NT2/D1 (cell line): ENCODE data around the gene TTC23.

ENCODE experiments used
- DNase-seq: peaks from one replicate; pipeline ENCODE4 v3.0.0-alpha.2; 2011; ENCODE audit warnings: low read depth, low spot score
- H3K27me3 ChIP-seq: 2 replicates; pipeline ENCODE4 v1.6.0; 2011; ENCODE audit warnings: mild to moderate bottlenecking; ENCODE audit not compliant: insufficient read length, insufficient read depth
- H3K36me3 ChIP-seq: 2 replicates; pipeline ENCODE4 v1.6.1; 2011; ENCODE audit warnings: mild to moderate bottlenecking, low read length, mixed read lengths; ENCODE audit not compliant: insufficient read depth, insufficient read length
- H3K4me1 ChIP-seq: 2 replicates; pipeline ENCODE4 v1.5.1; 2011; ENCODE audit not compliant: insufficient read depth, insufficient read length
- H3K4me3 ChIP-seq: 2 replicates; pipeline ENCODE4 v1.5.1; 2011; ENCODE audit warnings: low read depth; ENCODE audit not compliant: insufficient read length
- H3K9ac ChIP-seq: 2 replicates; pipeline ENCODE4 v1.6.0; 2011; ENCODE audit warnings: low read depth; ENCODE audit not compliant: insufficient read length
- H3K9me3 ChIP-seq: 2 replicates; pipeline ENCODE4 v1.5.1; 2011; ENCODE audit warnings: mild to moderate bottlenecking, low read length; ENCODE audit not compliant: insufficient read depth
- SUZ12 ChIP-seq: IDR thresholded peaks from 2 replicates; pipeline ENCODE4 v1.6.1; 2011; ENCODE audit not compliant: insufficient read length, insufficient read depth; ENCODE audit errors: extremely low read depth
- YY1 ChIP-seq: IDR thresholded peaks from 2 replicates; pipeline ENCODE4 v1.6.1; 2011; ENCODE audit not compliant: insufficient read length, insufficient read depth
- ZNF274 ChIP-seq: IDR thresholded peaks from 2 replicates; pipeline ENCODE4 v1.6.1; 2011; ENCODE audit warnings: mild to moderate bottlenecking, low read depth, low read length

Gene TTC23

DNA sequence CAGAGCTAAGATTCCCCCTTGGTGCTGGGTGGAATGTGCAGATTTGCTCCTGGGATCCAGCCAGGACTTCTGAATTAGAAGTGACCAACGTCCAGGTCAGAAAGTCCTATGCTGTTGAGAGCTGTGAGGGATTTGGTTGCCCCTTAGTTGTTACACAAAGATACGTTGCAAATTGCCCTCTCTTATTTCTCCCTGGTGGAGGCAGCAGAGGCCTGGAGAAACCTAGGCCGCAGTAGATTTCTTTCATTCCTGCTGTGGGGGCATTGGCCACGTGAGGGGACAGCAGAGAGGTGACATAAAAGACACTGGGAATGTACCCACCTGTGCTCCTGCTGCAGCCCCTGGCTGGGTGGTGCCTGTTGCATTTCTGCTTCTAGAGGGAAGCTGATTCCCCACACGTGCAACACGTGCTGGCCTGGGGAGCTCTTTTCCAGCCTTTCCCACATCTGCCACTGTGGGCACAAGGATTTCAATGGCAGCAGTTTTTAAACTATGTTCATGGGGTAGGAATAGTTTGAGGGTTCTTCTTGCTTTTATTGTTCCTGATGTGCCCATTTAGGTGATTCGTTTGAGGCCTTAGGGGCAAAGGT, 78.8 kb downstream of the TTC23 start:
- H3K9ac ChIP-seq = no peak overlapping the region
- no peak overlapping the region for H3K4me3 ChIP-seq
- peaks cover 4% of the 10 kb centered on the region for H3K4me1 ChIP-seq

DNA sequence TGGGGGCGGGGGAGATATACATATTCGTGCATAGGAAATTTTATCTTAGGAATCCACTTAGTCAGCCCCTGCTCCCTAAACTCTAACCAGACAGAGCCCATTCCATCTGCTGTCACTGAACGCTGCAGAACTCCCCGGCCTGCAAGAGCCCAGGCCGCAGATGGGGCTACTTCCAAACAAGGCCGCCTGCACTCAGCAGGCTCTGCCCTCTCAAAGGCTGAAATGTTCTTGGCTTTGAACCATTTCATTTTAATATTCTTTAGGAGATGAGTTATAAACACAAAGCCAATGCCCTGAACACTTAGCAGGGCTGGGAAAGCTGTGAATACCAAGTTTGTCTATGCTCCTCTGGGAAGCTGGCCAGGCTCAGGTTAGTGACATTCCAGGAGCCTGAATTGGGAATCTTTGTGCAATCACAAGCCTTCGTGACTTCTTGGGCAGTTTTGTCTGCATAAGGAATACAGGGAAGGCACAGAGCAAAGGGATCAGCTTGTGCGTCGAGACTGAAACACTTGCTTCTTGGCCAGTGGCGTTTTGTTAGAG, 79.5 kb downstream of the TTC23 start:
- peaks cover 4% of the 10 kb centered on the region for H3K4me1 ChIP-seq
- H3K27me3 ChIP-seq = no peaks in the 10 kb centered on the region
- H3K36me3 ChIP-seq = peaks cover 59% of the 10 kb centered on the region
- no peak for DNase-seq
- H3K9me3 ChIP-seq = no peaks in the 10 kb centered on the region
- H3K9ac ChIP-seq = no peak overlapping the region
- H3K4me3 ChIP-seq = no peak overlapping the region
- TF ChIP-seq SUZ12 (no peak), YY1 (no peak), ZNF274 (no peak)

More for the DNA sequence above, 78.8 kb downstream of the TTC23 start:
- Histone ChIP-seq H3K36me3 (peaks cover 64% of the 10 kb centered on the region), H3K27me3 (no peaks in the 10 kb centered on the region), H3K9me3 (no peaks in the 10 kb centered on the region)
- DNase-seq = no peak
- TF ChIP-seq YY1 = no peak

DNA sequence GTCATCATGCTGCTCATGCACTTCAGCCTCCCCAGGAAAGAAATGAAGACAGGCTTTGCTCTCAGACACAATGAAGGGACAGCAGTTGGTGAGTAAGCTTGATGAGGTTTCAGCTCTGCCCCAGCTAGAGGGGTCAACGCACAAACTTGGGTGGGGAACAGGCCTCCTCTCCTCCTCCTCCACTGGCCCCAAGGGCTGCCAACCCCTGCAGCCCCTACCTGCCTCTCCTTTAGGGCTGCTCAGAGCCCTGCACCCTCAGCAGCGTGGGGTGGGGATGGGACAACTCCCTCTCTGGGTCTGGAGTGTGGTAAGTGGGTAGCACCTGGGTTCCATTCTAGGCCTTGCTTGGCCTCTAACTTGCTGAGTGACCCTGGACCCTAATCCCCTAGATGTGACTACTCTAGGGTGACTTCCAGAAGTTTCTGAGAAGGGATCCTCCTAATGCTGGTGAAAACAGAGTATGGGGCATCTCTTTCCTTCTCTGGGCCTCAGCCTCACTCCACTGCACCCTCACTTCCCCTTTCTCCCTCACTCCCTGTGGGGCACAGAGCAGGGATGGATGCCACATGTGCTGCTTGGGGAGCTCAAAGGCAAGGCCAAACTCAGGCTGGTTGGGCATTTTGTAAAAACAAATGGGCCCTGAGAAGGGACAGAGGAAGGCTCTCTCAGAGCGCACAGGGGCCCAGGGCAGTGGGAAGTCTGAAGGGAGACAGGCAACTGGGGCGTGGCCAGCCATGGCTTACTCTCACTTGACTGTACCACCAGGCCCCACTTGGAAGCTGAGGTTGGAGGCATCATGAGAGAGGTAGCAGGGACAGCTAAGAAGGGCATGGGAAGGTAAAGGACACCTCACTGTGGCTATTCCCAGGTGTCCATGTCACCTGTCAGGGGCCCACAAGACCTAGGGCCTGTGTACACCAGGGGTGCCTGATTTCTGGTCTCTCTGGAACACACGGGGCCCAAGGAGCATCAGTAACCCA, 80.5 kb downstream of the TTC23 start:
- peaks cover 55% of the 10 kb centered on the region for H3K36me3 ChIP-seq
- no peaks in the 10 kb centered on the region for H3K9me3 ChIP-seq
- H3K4me3 ChIP-seq = no peak overlapping the region
- no peak overlapping the region for H3K9ac ChIP-seq
- peaks cover 4% of the 10 kb centered on the region for H3K4me1 ChIP-seq
- TF ChIP-seq SUZ12 = no peak
- no peak for TF ChIP-seq YY1
- no peak for TF ChIP-seq ZNF274
- no peaks in the 10 kb centered on the region for H3K27me3 ChIP-seq
- DNase-seq = no peak

DNA sequence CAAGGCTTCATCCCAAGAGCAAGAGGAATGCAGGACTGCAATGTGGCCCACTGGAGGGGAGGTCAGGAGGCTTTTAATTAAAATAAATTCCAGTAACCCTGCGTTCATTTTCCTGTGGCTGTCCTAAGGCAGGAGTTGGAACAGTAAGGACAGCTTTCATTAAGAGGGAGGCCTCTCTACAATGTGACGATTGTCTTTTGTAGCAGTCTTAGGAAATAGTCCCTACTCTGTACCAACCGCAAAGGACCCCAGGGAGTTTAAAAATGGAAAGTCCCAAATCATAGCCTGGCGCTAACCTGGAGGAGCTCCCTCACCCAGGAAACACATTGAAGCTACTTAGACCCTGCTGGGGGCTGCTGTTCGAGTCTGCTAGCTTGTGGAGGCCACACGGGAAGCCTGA, 81.7 kb downstream of the TTC23 start:
- Histone ChIP-seq H3K36me3 (peaks cover 56% of the 10 kb centered on the region), H3K9ac (no peak overlapping the region), H3K4me3 (no peak overlapping the region), H3K9me3 (no peaks in the 10 kb centered on the region), H3K27me3 (no peaks in the 10 kb centered on the region), H3K4me1 (peaks cover 4% of the 10 kb centered on the region)
- DNase-seq = no peak
- TF ChIP-seq SUZ12 (no peak), ZNF274 (no peak), YY1 (no peak)

DNA sequence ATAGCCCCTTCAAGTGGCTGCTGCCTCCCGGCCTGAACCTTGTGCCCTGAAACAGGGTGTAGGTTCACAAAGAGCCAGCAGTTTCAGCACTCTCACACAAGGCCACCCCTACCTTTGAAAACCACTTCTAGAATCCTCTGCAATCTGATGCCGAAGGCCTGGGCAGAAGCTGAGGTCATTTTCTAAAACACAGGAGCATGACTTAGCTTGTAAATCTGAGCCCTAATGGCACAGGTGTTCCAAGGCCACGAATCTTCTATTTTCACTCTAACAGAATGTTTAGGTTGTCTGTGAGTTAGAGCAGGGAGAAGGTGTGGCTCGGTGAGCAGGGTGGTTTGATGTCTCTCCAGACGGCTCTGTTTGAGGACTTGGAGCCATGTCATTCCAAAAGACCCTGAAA, 82.2 kb downstream of the TTC23 start:
- H3K27me3 ChIP-seq = no peaks in the 10 kb centered on the region
- H3K4me3 ChIP-seq = no peak overlapping the region
- H3K4me1 ChIP-seq = peaks cover 4% of the 10 kb centered on the region
- H3K9me3 ChIP-seq = no peaks in the 10 kb centered on the region
- H3K36me3 ChIP-seq = peaks cover 57% of the 10 kb centered on the region
- no peak overlapping the region for H3K9ac ChIP-seq
- TF ChIP-seq ZNF274 (no peak), SUZ12 (no peak), YY1 (no peak)
- no peak for DNase-seq

DNA sequence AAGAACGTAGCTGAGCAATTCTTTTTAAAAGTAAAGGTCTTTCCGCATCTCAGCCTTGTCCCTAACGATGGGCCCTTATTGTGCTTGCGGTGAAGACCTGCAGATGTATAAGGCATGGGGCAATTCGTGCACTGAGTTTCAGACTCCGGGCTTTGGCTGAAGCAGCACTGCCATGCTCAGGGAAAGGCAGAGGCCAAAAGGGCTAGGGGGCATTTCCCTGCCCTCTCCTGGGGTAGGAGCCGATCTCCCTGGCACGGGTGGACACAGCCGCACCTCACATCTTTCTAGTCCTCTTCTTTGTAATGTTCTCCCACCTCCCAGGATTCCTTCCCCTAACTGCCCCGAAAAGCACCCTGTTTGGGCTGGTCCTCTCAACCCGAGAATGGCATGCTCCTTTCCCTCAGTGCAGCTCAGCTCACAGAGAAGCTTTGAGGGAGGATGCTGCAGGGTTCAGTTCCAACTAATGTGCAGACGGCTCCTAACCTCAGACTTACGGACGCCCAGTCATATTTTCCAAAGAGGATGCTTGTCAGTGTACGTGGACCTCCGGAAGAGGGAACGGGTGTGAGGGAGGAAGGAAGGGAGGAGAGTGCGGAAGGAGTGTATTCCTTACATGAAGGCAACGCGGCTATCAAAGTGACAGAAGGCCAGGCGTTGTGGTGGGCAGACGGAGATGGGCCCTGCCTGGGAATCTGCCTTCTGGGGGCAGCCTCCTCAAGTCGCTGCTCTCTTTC, 83.3 kb downstream of the TTC23 start:
- no peak overlapping the region for H3K4me3 ChIP-seq
- no peak for DNase-seq
- H3K27me3 ChIP-seq = no peaks in the 10 kb centered on the region
- peaks cover 55% of the 10 kb centered on the region for H3K36me3 ChIP-seq
- no peaks in the 10 kb centered on the region for H3K9me3 ChIP-seq
- peaks cover 4% of the 10 kb centered on the region for H3K4me1 ChIP-seq
- H3K9ac ChIP-seq = no peak overlapping the region
- TF ChIP-seq SUZ12 = no peak
- TF ChIP-seq YY1 = no peak
- no peak for TF ChIP-seq ZNF274
